ENCODE measurements around the gene ARID1B. TPM values are rescaled to one million over a fixed set of nuclear protein-coding genes. Genes with fewer than 3 reads are reported as not detected.

Gene ARID1B
- total and polyA plus RNA-seq, 4 donors, result 7.0 to 49.0 (median 24.2) TPM

- Histone ChIP-seq H3K9ac (ENCODE audit: low read depth in 1 of 2, low read length in 2 of 2) (no peak overlapping the region), H3K27ac (ENCODE audit: low read depth in 1 of 2, low read length in 2 of 2) (no peak overlapping the region), H3K9me3 (ENCODE audit: control insufficient read depth in 4 of 4, low read length in 3 of 4) (no peaks in the 10 kb centered on the region), H3K4me3 (ENCODE audit: low read depth in 1 of 3, low read length in 3 of 3) (no peak overlapping the region), H3K4me1 (ENCODE audit: control insufficient read depth in 4 of 4, insufficient read depth in 4 of 4, low read length in 3 of 4) (peaks cover 3 to 25% (median 12%) of the 10 kb centered on the region in 4 donors), H3K36me3 (ENCODE audit: control insufficient read depth in 4 of 4, insufficient read depth in 3 of 4, low read depth in 1 of 4, low read length in 3 of 4) (no peaks in the 10 kb centered on the region), H3K27me3 (ENCODE audit: control insufficient read depth in 4 of 4, insufficient read depth in 4 of 4, low read length in 3 of 4) (no peaks in the 10 kb centered on the region)
- no peak for DNase-seq (ENCODE audit: low spot score)
- TF ChIP-seq EGR1 (IDR thresholded peaks at IDR 0.05; ENCODE audit: low read depth in 2 of 2) (no peak), HNF4G (IDR thresholded peaks at IDR 0.05) (no peak)
- WGBS, result 81% methylated on average over 2 of the region's 2 CpGs
These were observed 108.4 kb downstream of the ARID1B start for GRCh38 chr6:156885562-156885961.

- peak overlapping the region in 1 of 2 donors; percentile 16 for H3K27ac ChIP-seq (ENCODE audit: low read depth in 1 of 2, low read length in 2 of 2)
- 72% methylated on average over 8 of the region's 8 CpGs for WGBS
- H3K4me3 ChIP-seq (ENCODE audit: low read depth in 1 of 3, low read length in 3 of 3), result no peak overlapping the region
- H3K9ac ChIP-seq (ENCODE audit: low read depth in 1 of 2, low read length in 2 of 2), result no peak overlapping the region
- no peaks in the 10 kb centered on the region for H3K36me3 ChIP-seq (ENCODE audit: control insufficient read depth in 4 of 4, insufficient read depth in 3 of 4, low read depth in 1 of 4, low read length in 3 of 4)
- peak in 1 of 2 donors; percentile 21 for TF ChIP-seq RAD21 (IDR thresholded peaks at IDR 0.05)
- TF ChIP-seq TAF1 (conservative IDR thresholded peaks at IDR 0.05), result no peak
- no peak for TF ChIP-seq EGR1 (IDR thresholded peaks at IDR 0.05; ENCODE audit: low read depth in 2 of 2)
- TF ChIP-seq REST (IDR thresholded peaks at IDR 0.05), result no peak
- no peak for TF ChIP-seq CTCF (IDR thresholded peaks at IDR 0.05; ENCODE audit: low read depth, low read length, missing input control)
- TF ChIP-seq FOXA2 (IDR thresholded peaks at IDR 0.05), result no peak
- no peak for TF ChIP-seq MAX (IDR thresholded peaks at IDR 0.05)
- TF ChIP-seq SP1 (IDR thresholded peaks at IDR 0.05), result no peak
- TF ChIP-seq FOXA1 (IDR thresholded peaks at IDR 0.05), result no peak
- TF ChIP-seq YY1 (IDR thresholded peaks at IDR 0.05), result no peak
- peak in 1 of 2 donors; percentile 10 for TF ChIP-seq RXRA (IDR thresholded peaks at IDR 0.05)
- no peak for TF ChIP-seq ATF3 (IDR thresholded peaks at IDR 0.05)
- peak; percentile 56 for TF ChIP-seq NR2F2 (IDR thresholded peaks at IDR 0.05)
- no peak for TF ChIP-seq ZBTB33 (IDR thresholded peaks at IDR 0.05)
- TF ChIP-seq JUND (IDR thresholded peaks at IDR 0.05), result no peak
- TF ChIP-seq HNF4A (conservative IDR thresholded peaks at IDR 0.05), result no peak
- no peak for TF ChIP-seq HNF4G (IDR thresholded peaks at IDR 0.05)
- TF ChIP-seq GABPA (IDR thresholded peaks at IDR 0.05 in 1 of 2, conservative IDR thresholded peaks at IDR 0.05 in 1 of 2), result peak; percentile 57 to 71
- peaks cover 3 to 30% (median 12%) of the 10 kb centered on the region in 4 donors for H3K4me1 ChIP-seq (ENCODE audit: control insufficient read depth in 4 of 4, insufficient read depth in 4 of 4, low read length in 3 of 4)
- no peak for DNase-seq (ENCODE audit: low spot score)
- H3K9me3 ChIP-seq (ENCODE audit: control insufficient read depth in 4 of 4, low read length in 3 of 4), result no peaks in the 10 kb centered on the region
- no peaks in the 10 kb centered on the region for H3K27me3 ChIP-seq (ENCODE audit: control insufficient read depth in 4 of 4, insufficient read depth in 4 of 4, low read length in 3 of 4)
These were observed 109.2 kb downstream of the ARID1B start for GRCh38 chr6:156886409-156886808.

Measured in liver (tissue), 9 donors.